Measurements from ENCODE around the gene KRT8.
"Not testable (repeated sequence)": the region's sequence is repeated elsewhere in the genome, so short reads cannot be mapped to it uniquely, and the experiment has no call there.

The KRT8 gene

DNA sequence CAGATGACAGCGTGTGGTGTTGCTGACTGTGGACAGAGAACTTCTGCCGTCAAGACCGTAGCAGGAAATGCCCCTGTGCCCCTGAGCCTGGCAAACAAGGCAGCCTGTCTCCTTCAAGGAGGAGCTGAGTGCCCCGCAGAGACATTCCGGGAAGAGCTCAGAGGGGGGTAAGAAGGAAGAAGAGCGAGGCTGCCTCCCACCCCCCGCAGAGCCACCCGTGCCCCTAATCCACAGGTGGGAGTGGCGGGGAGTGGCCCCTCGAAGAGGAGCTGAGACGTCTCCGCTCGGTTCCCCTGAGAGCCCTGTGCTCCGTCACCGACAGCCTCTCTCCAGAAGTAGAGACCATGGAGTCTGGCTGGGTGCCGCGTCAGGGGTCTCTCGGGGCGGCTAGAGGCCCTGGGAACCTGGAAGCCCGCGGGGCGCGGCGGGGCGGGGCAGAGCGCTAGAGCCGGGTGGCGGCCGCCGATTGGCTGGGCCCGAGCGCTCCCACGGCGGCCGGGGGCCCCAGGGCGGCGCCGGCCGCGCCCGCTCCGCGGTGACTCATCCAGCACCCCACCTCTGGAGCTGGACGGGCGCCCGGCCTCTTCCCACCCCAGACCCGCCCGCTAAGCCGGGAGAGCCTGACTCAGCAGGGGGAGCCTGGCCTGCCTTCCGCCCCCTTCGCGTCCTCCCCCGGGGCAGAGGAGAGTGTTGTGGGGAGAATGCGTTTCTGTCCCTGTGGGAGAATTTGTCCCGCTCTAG, 30.9 kb downstream of the KRT8 start:
- peak; percentile 82 for DNase-seq

DNA sequence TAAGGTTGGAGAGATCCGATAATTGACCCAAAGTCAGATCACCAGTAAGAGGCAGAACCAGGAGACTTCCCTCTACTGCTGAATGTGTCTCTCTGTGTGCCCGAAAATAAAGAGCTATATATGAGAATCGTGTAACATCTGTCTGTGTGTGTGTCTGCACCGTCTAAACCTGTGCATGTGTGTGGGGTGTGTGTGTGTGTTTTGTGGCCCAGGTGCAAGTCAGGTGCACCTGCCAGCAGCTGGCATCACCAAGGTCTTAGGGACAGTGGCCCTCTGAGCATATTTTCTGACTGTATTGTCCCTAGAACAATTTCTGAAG, 31.4 kb downstream of the KRT8 start:
- DNase-seq = no peak

GRCh38 chr12:52872644-52873389, 32.1 kb downstream of the KRT8 start:
- DNase-seq = peak; percentile 39

DNA sequence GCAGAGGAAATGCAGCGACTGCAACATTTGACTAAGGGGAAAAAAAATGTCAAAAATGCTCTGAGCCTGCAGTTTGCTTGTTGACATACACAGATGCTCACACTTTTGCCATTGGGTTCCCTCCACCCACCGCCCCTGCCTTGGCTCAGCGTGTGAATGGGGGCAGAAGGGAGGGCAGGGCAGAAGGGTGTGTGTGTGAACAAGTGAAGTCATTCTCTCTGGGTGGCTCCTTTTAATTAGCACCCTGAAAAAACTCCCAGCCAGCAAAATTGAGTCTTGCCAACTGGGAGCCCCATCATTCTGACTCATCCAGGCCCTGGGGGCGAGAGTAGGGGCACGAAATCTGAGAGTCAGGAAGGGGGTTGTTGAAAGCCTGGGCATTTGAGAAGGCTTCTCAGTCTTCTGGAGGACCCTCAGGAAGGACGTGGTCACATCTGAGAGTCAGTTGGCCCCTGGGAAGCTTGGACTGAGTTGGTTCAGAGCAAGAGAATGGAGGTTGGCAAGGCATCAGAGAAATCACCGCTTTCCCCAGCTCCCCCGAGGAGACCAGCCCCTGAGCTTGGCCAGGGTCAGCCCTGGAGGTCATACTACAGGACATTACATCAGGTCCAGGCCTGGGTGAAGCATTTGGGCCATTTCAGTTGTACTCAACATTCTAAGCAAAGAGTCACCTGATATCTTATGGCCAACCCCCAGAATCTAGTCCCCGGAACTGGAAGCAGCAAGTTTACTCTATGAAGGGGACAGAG, 33.4 kb downstream of the KRT8 start:
- no peak for DNase-seq

- peak; percentile 39 for DNase-seq
Measured at GRCh38 chr12:52870361-52871290, 34.2 kb downstream of the KRT8 start.

DNA sequence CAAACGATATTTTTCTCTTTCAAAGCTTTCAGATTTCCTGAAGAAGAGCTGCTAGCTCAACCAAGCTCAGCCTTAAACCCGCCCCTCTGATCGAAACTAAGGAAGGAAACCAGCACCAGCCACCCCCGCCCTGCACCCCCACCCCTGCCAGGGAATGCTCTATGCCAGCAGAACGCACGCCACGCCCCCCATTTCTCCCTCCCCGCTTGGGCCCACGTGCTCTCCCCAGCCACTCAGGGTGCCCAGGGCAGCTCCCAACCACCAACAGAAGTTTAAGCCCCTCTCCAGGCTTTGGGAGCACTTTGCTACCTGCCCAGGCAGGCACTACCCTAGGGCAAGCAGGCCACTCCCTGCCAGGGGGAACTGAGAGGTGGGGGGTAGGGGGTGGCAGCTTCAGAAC, 37.2 kb downstream of the KRT8 start:
- no peak for DNase-seq

DNA sequence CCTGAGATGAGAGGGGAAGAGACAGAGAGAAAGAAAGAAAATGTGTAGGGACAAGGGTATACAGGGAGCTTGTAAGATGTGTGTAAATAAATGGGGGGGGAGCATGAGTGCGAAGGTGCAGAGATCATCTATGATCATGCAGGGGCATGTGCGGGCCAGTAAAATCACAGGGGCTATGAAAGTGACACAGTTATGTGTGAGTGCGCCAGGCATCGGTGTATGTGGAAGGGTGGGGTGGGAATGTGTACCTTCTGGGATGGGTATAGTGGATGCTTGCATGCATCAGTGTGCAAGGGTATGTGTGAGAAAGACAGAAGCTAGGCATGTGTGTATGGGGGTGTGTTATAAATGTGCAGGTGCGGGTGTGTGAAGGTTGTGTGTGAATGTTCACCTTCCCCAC, 37.7 kb downstream of the KRT8 start:
- no peak for DNase-seq

DNA sequence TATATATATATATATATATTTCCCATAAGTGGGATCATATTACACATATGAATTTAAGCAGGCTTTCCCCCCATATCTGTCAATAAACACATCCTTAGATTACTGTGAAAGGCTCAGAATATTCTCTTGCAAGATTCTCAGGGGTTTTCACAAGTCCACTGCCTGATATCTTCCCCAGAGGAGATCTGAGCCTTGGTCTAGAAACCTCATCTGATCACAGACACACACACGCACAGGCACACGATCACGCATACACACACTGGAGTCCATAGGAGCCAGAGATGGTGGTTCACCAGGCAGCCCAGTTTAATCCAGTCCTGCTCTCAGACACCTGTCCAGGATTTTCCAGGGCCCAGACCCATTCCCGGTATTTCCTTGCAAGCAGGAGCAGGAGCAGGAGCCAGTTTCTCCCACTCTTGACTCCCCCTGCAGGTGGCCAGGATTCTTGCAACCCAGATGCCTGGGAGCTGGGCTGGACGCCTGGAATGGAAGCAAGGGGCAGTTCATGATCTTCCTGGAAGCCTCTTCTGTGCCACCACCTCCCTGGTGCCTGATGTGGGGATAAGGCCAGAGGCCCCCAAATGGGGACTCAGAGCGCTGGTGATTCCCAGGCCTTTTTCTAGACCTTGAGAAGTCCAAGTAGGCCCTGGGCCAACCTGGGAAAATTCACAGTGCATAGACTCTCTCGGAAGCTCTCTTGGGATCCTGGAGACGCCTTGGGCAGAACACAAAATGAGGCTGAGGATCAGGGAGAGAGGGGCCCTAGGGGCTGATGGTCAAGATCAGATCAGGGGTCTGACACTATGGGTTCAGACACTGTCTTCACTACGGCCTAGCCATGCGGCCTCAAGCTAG, 39.6 kb downstream of the KRT8 start:
- peak; percentile 72 for DNase-seq

DNA sequence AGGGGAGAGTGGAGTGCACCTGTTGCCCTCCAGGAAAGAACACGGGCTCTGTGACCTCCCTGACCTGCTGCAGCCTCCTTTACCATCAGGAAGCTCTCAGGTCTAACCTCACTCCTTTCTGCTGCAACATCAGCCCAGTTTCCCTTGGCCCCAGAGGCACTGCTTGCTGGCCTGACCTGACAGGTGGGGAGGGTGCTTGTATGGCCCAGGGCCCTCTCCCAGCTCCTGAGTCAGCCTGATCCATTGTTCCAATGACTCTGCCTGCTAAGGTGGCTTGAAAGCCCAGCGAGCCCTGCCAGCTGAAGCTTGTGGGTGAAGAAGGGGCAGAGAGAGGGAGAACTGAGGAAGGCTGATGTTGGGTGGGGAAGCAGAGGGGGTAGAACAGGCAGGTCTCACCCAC, 42.9 kb downstream of the KRT8 start:
- no peak for DNase-seq

GRCh38 chr12:52861511-52861910, 43.4 kb downstream of the KRT8 start:
- DNase-seq = no peak

GRCh38 chr12:52860102-52860823, 44.6 kb downstream of the KRT8 start:
- DNase-seq = no peak

GRCh38 chr12:52857500-52857899, 47.4 kb downstream of the KRT8 start:
- no peak for DNase-seq

DNA sequence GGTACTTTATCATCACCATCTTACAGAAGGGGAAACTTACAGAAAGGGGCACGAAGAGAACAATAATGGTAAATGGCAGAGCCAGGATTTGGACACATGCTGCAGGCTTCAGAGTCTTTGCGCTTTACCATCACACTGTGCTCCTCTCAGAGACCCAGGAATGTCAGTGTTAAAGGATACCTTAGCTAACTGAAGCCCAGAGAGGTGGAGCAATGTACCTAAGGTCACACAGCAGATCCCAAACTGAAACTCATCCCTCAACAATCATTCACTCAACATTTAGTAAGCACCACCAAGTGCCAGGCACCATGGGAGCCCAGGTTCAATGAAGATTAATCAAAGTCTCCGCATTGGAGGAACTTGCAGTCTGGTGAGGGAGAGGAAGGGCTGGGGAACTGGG, 48.1 kb downstream of the KRT8 start:
- no peak for DNase-seq

GRCh38 chr12:52856077-52856476, 48.8 kb downstream of the KRT8 start:
- DNase-seq = not testable (repeated sequence)

GRCh38 chr12:52851787-52852186, 53.1 kb downstream of the KRT8 start:
- DNase-seq = no peak

DNA sequence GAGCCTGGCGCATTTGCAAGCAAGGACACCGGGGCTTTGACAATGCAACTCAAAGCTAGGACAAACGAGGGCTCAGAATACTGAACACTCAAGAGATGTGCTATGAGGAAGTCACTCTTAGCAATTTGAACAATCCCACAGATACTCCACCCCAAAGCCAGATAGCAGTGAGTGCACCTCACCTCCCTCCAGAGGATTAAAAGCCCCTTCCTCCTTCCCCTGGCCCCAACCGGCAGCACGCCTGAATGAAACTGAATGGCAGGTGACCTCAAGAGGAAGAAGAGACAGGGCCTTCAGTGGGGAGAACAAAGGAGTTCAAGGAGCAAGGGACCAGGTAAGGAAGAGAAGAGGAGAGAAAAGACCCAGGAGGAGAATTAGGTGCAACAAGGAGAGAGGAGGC, 54.2 kb downstream of the KRT8 start:
- DNase-seq = no peak

DNA sequence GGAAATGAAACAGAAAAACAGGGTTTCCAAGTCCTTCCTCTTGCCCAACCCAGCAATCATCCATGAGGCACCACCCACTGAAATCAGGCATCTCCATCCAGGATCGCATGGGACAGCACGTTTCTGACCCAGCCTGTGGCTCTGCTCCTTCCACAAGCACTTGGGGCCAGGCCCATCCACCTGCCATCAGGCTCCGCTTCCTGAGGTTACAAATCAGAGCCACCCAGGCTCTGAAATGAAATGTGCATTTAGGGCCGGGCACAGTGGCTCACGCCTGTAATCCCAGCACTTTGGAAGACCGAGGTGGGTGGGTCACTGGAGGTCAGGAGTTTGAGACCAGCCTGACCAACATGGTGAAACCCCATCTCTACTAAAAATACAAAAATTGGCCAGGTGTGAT, 55.4 kb downstream of the KRT8 start:
- no peak for DNase-seq

DNA sequence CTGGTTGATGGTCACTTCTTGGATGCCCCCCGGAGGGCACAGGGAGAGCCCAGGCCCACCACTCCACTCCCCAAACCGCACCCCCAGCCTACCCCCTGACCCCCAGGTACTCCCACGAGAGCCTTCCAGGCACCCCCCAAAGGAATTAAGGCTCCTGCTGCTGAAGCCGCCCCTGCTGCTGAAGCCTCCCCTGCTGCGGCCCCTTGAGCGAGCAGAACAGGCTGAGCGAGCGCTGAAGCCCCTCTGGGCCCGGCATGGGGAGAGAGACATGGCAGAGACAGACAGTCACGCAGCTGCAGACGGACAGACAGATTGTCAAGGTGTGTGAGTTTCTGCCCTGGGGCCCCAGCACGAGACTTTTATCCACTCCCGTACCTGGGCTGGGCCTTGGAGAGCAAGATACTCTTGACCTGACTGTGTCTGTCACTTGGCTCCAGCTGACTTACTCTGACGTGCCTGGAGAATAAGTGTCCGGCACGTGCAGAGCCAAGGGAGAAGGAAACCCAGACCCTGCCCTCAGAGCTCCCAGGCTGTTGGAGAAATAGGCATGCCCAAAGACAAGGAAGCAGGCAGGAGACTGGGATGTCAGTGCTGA, 56.1 kb downstream of the KRT8 start, which contains the start of gene KRT78:
Gene KRT78, minus strand, starts transcription at position 334 of the 595 bp plus-strand sequence. Its CDS starts 64 bp downstream, at position 270.
- no peak for DNase-seq

- DNase-seq = no peak
Measured at GRCh38 chr12:52847335-52848102, 57.4 kb downstream of the KRT8 start.
